AML-193 (cell line): Measurements from ENCODE around the gene SYCP2L.
A peak's percentile ranks its signal among the peaks of the same experiment; 100 is the strongest.
"Not testable (repeated sequence)": the region's sequence is repeated elsewhere in the genome, so short reads cannot be mapped to it uniquely, and the experiment has no call there.

Source experiments
- DNase-seq, 2 experiments: peaks; one replicate each; lab custom pipeline; 2025; lab: John Stamatoyannopoulos, UW

The SYCP2L gene

DNA sequence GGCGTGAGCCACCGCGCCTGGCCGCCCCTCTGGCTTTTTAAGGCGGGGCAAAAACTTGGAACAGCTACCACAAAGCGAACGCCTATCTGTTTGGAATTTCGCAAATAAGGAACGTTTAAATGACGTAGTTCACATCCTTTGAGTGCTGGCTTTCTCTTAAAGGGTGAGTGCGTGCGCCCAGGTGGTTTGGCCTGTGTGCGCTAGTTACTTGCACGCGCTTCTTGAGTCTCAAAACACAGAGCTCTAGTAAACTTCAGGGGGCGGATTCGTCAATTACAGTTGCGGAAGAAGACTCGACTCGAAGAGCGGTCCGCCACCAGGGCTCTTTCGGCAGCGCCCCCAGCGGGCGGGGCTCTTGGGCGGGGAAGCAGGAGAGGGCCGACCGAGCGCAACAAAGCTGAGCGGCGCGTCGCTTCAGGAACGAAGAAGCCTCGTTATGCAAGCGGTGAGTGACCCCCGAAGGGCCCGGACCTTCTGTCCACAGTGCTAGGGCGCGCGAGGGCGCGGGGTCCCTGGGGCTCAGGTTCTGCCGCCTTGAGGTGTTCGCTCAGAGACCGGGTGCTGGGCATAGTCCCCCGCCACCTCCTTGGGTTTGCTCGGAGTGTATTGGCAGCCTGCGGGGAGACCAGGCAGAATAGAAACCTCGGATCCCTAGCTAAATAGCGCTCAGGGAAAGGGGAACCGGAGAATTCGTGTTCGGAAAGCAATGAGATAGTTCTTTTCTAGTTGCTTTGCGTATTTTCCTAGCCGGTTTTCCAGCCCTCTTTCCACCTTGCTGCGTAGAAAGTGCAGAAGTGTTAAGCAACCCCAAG lies at the start of gene SYCP2L:
TSS of gene SYCP2L (plus strand) at position 362 of the 812 bp plus-strand sequence. CDS start at position 437, 75 bp downstream.
- DNase-seq = no peak

GRCh38 chr6:10837622-10837994 lies 49.2 kb upstream of the SYCP2L start:
- DNase-seq = no peak

DNA sequence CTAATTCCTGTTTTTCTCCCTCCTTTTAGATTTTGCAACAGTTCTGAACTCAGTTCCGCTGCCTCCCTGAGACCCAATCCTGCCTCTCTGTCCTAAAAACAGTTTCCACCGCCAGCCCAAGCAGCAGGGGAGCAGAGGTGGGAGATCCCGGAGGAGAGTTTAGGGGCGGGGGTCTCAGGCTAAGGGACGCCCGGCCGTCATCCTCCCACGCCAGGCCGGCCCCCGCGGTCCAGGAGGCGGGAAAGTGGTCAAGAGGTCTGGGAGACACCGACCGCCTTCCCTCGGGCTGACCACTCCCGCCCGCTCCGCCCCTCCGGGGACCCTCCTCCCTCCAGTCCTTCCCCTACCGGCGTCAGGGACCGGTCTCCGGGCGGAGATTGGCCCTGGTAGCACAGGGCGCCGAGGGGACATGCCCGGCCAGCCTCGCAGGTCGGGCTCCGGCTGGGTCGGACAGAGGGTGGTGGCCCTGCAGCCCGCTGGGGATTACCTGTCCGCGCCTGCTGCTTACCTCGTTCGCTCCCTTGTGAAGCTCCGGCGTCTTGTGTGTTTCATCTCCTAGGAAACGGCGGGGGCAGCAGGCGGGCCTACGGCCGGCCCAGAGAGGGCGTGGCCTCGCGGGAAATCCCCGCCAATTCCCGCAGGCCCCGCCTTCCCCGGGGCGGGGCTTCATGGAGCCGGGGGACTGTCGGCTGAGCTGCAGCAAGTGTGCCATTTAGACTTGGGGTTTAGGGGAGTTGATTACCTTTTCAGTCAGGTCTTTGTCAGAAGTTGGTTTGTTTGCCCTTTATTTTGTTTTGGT lies 48.7 kb upstream of the SYCP2L start, which contains the start of gene MAK:
TSS of gene MAK (minus strand) at position 545 of the 799 bp plus-strand sequence. CDS start 7,891 bp downstream, outside the sequence.
- peak; percentile 75 to 95 for DNase-seq

GRCh38 chr6:10838794-10839333 lies 48.0 kb upstream of the SYCP2L start:
- peak; percentile 75 to 95 for DNase-seq

DNA sequence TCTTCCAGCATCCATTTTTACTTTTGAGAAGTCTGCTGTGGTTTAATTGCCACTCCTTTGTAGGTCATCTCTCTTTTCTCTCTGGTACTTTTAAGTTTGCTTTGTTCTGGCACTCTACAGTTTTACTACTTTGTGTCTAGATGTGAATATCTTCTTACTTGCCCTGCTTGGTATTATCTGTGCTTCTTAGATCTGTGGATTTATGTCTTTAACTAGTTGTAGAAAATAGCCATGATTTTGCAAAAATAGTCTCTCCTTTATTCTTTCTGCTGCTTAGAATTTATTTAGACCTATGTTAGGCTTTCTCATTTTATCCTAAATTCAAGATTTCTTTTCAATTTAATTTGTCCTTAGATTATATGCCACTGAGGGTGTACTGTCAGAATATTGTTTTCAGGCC lies 43.3 kb upstream of the SYCP2L start:
- DNase-seq = no peak

DNA sequence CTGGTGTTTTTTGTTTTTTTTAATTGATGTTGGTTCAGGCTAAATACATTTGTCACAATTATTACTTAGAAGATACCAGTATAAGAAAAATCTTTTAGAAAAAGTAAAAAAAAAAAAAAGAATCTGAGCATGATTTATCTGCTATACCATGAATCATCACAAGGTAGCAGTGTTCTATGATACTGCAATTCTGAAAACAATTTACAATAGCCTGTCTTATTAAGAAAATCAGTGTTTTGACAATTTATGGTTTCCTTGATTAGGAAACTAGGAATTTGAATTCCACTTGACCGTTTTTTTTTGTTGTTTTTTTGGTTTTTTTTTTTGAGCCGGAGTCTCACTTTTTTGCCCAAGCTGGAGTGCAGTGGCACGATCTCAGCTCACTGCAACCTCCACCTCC lies 39.2 kb upstream of the SYCP2L start:
- peak; percentile 29 to 31 for DNase-seq

DNA sequence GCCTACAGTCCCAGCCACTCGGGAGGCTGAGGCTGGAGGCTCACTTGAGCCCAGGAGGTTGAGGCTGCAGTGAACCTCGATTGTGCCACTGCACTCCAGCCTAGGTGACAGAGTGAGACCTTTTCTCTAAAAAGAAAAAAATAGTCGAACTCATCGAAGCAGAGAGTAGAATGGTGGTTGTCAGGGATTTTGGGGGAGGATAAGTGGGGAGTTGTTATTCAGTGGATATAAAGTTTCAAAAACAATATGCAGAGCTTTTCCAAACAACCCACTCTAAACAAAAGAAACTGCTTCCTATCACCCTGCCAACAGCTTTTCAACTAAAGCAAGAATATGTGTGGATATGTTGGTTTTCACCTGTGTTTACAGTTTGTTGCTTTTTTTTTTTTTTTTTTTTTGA lies 37.0 kb upstream of the SYCP2L start:
- no peak for DNase-seq

GRCh38 chr6:10850728-10851127 lies 36.1 kb upstream of the SYCP2L start:
- DNase-seq = no peak

DNA sequence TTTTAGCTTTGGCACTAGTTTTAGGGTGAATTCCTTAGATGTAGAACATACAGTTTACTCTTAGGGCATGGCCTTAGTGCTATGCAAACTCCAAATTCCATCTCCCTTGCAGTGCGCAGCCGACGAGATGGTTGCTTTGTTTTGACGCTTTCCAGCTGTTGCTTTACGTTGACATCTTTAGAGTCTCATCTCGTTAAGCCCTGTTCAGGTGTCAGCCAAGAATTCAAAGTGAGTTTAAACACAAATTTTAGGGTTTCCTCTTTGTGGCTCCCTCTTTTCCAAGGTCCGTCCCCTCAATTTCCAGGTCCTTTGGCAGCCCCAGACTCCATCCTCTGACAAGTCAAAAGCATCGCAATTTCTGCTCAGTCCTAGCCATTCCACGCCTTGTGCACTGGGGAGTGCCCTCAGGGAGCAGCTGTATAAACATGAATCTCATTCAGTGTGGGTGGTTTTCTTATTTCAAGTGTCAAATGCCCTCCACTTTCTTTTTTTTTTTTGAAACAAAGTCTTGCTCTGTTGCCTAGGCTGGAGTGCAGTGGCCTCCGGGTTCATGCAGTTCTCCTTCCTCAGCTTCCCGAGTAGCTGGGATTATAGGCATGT lies 34.4 kb upstream of the SYCP2L start:
- DNase-seq = no peak

- DNase-seq = peak in 1 of 2 experiments; percentile 11
Observed at GRCh38 chr6:10853849-10854300, 33.0 kb upstream of the SYCP2L start.

DNA sequence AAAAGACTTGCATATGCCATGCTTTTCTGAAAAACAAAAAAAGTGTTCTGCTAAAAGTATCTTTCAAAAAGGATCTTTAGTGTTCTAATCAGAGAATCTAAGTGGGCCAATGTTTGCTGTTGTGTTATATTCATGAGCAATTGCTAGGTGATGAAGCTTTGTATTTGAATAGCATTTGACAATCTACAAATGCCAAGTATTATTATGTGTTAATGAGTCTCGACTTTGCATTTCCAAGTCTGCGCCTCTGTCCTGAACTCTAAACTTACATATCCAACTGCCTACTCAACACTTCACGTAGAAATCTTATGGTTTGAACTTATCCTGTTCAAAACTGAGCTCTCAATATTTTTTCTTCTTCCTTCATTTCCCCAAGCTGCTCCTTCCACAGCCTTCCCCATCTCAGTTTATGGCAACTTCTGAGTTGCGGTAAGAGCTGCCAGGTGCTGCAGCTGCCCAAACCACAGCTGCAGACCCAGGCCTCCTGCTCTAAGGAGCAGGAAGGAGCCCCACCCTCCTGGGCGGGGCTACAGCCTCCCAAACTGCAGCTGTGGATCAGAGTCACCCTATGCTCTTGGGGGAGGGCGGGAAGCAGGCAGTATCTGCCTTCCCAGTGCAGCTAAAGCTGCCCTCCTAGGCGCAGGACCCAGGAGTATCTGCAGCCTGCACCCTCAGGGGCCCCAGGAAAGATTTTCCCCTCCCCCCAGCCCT lies 31.8 kb upstream of the SYCP2L start:
- no peak for DNase-seq

GRCh38 chr6:10857259-10857658 lies 29.6 kb upstream of the SYCP2L start:
- DNase-seq = no peak

GRCh38 chr6:10861086-10861485 lies 25.8 kb upstream of the SYCP2L start:
- no peak for DNase-seq

GRCh38 chr6:10862361-10862760 lies 24.5 kb upstream of the SYCP2L start:
- DNase-seq = no peak

DNA sequence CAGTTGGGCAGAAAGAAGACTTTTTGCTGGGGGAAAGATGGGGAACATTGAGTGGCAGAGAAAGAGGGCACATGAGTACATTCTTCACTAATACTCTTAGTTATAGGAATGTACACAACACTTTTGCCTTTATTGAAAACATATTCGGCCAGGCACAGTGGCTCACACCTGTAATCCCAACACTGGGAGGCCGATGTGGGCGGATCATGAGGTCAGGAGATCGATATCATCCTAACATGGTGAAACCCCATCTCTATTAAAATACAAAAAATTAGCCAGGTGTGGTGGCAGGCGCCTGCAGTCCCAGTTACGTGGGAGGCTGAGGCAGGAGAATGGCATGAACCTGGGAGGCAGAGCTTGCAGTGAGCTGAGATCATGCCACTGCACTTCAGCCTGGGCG lies 23.8 kb upstream of the SYCP2L start:
- DNase-seq = not testable (repeated sequence)

- not testable (repeated sequence) for DNase-seq
Observed at GRCh38 chr6:10866709-10867108, 20.1 kb upstream of the SYCP2L start.

- no peak for DNase-seq
Observed at GRCh38 chr6:10867952-10868351, 18.9 kb upstream of the SYCP2L start.

DNA sequence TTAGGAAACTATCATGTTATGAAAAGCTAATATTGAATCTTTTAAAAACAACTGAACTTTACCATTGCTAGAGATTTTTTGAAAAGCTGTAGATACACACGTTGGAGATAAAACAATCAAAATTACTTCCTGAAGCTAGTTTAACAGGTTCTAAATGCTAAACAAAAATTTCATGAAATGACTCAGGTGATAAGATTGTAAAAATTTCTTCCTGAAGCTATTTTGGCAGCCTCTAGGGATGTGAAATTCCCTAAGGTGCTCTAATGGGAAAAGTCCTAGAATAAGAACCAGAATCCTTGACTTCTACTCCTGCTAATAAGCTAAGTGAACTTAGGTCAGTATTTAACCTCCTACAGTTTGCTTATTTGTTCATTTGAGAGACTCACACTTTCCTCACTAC lies 13.5 kb upstream of the SYCP2L start:
- no peak for DNase-seq

GRCh38 chr6:10874207-10874606 lies 12.6 kb upstream of the SYCP2L start:
- no peak for DNase-seq

- no peak for DNase-seq
Observed at GRCh38 chr6:10875026-10875425, 11.8 kb upstream of the SYCP2L start.

DNA sequence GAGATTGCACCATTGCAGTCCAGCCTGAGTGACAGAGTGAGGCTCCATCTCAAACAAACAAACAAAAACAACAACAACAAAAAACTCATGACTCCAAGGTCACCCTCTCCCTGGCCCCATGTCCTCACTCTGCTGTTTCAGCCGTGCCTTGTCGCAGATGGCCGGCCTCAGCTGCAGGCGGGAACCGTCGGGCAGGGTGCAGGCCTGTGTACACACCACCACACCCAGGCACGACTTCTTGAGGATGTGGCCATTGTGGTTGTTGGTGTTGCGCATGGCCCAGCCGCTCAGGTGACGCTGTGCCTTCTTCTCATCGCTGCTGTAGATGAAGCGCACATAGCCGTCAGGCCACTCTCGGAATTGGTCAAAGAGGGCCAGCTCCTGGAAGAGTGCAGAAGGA lies 9.8 kb upstream of the SYCP2L start:
- DNase-seq = no peak

- DNase-seq = no peak
Observed at GRCh38 chr6:10877871-10878270, 9.0 kb upstream of the SYCP2L start.
